ENCODE results near the gene SLC35A3.

DNA sequence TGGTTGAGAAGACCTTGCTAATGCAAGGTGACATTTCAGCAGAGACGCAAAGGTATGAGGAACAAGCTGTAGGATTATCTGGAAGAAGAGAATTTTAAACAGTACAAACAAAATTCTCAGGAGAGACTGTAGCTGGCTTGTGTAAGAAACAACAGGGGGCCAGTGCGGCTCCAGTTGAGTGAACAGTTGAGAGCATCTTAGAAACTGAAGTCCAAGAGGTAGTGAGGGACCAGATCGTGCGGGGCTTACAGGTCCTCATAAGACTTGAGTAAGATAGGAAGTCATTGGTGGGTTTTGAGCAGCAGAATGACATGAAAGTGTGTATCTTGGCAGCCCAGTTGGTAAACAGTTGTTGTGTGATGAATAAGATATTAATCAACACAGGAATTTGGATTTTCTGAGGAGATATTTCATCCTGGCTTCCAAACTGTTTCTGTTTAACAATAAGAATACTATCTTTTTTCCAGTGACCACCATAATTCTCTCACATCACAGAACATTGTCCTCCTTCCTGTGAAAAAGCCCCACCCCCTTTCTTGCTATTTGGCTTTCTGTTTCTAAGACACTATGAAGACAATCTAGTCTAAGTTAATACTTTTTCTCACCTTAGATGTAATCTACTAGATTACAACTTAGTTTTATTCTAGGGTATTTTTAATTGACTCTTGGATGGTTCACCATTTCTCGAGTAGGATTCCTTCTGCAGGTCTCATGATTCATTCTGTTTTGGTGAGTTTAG, 100.6 kb downstream of the SLC35A3 start:
- TF ChIP-seq, protein P1, sequence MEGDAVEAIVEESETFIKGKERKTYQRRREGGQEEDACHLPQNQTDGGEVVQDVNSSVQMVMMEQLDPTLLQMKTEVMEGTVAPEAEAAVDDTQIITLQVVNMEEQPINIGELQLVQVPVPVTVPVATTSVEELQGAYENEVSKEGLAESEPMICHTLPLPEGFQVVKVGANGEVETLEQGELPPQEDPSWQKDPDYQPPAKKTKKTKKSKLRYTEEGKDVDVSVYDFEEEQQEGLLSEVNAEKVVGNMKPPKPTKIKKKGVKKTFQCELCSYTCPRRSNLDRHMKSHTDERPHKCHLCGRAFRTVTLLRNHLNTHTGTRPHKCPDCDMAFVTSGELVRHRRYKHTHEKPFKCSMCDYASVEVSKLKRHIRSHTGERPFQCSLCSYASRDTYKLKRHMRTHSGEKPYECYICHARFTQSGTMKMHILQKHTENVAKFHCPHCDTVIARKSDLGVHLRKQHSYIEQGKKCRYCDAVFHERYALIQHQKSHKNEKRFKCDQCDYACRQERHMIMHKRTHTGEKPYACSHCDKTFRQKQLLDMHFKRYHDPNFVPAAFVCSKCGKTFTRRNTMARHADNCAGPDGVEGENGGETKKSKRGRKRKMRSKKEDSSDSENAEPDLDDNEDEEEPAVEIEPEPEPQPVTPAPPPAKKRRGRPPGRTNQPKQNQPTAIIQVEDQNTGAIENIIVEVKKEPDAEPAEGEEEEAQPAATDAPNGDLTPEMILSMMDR (conservative IDR thresholded peaks at IDR 0.05; ENCODE audit: low read depth, low read length), result no peak
- TF ChIP-seq POLR2A (IDR thresholded peaks at IDR 0.05; ENCODE audit: low read depth, low read length), result no peak
- TF ChIP-seq, protein P2, sequence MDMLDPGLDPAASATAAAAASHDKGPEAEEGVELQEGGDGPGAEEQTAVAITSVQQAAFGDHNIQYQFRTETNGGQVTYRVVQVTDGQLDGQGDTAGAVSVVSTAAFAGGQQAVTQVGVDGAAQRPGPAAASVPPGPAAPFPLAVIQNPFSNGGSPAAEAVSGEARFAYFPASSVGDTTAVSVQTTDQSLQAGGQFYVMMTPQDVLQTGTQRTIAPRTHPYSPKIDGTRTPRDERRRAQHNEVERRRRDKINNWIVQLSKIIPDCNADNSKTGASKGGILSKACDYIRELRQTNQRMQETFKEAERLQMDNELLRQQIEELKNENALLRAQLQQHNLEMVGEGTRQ (IDR thresholded peaks at IDR 0.05; ENCODE audit: low read depth, low read length), result no peak
